GM12873 (cell line): ENCODE results near the gene PCDHGA4.

ENCODE experiments used
- TF ChIP-seq, protein P1 (sequence below): IDR thresholded peaks from 2 replicates; pipeline ENCODE4 v1.5.1; 2012; ENCODE audit warnings: low read depth, mild to moderate bottlenecking, moderate library complexity, low read length, control low read depth; ENCODE audit not compliant: insufficient read depth; ENCODE audit errors: missing control alignments

The PCDHGA4 gene

DNA sequence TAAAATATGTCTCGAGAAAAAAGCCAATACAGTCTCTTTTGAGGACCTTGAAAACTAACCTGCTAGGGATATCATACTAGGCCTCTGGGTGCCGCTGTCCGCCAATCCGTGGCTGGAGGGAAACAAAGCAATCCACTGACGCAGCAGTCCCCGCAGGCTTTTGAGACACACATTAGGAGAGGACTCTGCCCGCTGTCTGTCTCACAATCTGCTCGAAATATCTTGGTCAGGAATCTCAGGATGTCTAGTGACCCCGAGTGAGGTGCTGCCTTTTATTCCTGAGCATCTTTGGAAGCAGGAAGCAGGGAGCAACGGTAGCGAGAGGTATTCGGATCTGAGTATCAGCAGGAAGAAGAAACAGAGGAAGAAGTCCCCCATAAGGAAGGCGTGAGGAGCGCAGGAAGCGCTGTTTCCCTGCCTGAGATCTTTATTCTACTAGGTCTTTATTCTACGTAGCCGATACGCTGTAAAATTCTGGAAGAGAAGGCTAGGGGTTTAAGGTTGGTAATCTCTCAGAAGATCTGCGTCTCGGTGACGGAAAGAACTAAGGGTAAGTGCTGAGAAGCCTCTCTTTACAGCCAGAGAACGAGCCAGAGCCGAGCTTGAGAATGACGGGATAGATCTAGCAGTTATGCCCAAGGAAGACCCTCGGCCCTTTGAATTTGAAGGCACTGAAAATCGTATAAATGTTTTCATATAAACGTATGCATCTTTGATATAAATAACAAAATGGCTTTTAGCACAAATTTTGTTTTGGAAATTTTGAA is 28.6 kb upstream of the PCDHGA4 start:
- TF ChIP-seq, protein P1, sequence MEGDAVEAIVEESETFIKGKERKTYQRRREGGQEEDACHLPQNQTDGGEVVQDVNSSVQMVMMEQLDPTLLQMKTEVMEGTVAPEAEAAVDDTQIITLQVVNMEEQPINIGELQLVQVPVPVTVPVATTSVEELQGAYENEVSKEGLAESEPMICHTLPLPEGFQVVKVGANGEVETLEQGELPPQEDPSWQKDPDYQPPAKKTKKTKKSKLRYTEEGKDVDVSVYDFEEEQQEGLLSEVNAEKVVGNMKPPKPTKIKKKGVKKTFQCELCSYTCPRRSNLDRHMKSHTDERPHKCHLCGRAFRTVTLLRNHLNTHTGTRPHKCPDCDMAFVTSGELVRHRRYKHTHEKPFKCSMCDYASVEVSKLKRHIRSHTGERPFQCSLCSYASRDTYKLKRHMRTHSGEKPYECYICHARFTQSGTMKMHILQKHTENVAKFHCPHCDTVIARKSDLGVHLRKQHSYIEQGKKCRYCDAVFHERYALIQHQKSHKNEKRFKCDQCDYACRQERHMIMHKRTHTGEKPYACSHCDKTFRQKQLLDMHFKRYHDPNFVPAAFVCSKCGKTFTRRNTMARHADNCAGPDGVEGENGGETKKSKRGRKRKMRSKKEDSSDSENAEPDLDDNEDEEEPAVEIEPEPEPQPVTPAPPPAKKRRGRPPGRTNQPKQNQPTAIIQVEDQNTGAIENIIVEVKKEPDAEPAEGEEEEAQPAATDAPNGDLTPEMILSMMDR, result peak; percentile 49

DNA sequence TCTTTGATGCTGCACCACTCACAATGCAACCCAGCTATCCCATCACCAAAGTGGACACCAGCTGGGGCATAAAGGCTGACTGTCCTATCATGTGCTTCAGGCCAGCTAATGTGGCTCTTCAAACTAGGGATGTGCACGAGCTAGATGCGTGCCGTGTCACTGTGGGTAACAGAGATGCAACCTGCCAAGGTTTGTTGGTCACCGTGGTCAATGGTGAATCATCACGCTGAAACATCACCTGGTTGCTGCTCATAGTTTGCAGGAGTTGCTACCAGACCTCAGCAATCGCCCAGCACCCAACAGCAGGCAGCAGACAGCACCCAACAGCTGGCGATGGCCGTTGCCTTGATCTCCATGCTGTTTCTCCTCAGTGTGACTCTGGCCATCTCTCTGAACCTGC is 26.6 kb upstream of the PCDHGA4 start:
- TF ChIP-seq, protein P1, result no peak

DNA sequence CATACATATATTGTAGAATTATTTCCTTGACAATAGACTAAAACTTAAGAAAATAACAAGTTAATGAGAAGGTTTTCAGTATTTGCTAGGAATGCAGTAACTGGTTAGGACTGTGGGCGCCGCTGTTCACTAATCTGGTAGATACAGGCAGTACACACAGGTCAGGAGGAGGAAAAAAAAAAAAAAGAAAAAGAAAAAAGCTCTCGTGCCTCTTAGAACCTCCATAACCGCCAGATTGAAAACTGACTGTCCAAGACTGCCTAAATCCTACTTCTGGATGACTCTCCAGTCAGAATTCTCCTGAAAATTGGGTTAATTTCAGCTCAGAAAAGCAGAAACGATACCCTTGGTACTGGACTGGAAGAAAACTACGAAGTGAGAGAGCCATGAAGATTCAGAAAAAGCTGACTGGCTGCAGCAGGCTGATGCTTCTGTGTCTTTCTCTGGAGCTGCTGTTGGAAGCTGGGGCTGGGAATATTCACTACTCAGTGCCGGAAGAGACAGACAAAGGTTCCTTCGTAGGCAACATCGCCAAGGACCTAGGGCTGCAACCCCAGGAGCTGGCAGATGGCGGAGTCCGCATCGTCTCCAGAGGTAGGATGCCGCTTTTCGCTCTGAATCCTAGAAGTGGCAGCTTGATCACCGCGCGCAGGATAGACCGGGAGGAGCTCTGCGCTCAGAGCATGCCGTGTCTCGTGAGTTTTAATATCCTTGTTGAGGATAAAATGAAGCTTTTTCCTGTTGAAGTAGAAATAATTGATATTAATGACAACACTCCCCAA is 24.3 kb upstream of the PCDHGA4 start, which contains the start of gene PCDHGA1:
Gene PCDHGA1, plus strand, starts transcription at position 216 of the 782 bp plus-strand sequence.
- TF ChIP-seq, protein P1, result peak; percentile 42

DNA sequence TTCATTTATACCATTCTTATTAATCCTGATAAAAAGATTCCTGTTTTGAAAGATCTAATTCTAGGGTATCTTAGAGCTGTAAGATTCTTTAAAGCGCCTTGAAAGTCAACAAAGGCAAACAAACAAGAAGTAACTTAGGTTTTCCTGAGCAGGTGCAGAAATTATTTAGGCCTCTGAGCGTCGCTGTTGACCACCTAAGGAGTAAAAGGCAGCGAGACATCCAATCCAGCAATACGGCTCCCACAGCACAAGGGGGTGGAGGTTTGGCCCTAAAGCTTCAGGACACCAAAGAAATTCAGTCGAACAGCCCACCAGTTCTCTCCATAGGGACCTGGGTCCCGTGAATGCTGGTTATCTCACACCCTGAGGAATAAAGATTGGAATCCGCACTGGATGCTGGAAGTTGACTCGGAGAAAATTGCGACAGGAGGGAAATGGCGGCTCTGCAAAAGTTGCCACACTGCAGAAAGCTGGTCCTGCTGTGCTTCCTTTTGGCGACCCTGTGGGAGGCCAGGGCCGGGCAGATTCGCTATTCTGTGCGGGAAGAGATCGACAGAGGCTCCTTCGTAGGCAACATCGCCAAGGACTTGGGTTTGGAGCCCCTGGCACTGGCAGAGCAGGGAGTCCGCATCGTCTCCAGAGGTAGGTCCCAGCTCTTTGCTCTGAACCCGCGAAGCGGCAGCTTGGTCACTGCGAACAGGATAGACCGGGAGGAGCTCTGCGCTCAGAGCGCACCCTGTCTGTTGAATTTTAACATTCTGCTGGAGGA is 16.1 kb upstream of the PCDHGA4 start, which contains the start of gene PCDHGA2:
Gene PCDHGA2, plus strand, starts transcription at position 223 of the 769 bp plus-strand sequence.
- TF ChIP-seq, protein P1, result peak; percentile 50

DNA sequence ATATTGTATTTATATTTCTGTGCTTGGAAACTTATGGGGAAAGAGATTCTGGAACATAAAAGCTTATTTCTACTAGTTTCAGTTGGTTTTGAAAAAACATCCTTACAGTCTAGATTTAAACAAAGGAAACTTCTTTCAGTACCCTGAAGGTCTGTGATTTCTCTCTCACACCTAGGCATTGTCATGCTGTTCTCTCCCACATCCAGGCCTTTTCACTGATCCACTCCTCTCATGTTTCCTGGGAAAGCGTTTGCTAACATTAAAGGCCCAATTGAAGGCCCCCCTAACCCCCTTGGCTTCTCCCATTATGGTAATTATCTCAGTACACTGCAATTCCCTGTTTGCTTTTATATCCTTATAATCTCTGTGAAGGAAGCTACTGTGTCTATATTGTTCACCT is 12.0 kb upstream of the PCDHGA4 start:
- TF ChIP-seq, protein P1, result no peak

DNA sequence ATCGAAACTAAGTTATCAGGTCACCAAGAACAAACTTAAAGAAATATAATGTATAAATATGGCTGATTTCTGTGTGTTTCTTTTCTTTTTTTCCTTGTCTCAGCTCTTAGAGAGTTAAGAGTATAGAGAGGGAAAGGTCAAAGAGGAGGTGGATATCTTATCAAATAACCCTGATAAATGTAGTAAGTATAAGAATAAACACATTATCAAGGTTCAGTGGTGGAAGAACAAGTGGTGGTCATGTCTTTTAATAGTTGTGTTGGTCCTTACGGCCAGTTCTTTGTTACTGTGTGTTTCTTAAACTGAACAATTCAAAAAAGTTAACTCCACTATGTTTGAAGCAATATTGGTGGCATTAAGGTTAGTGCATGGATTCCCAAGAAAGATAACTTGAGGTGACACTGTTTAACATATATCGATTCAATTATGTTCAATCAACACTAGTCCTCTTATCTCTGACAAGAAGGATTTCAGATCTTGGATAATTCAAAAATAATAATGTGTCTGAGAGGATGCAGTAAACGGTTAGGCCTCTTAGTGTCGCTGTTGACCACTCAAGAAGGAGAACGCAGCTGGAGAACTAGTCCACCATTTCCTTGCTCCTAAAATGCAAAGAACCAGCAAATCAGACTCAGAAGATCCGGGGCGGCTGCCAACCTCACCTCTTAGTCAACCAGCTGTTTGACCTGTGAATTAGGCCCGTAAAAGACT is 11.4 kb upstream of the PCDHGA4 start, which contains the start of gene PCDHGA3:
Gene PCDHGA3, plus strand, starts transcription at position 588 of the 711 bp plus-strand sequence. CDS start 205 bp downstream, outside the sequence.
- TF ChIP-seq, protein P1, result peak; percentile 57
